HEK293 (cell line): ENCODE results near the gene NTMT1.

Experiments used
- ZNF354C ChIP-seq: fragments of 450-650 bp; formaldehyde crosslinking; IDR thresholded peaks from 2 replicates; pipeline ENCODE4 v1.5.1; 2016; ENCODE audit warnings: missing biosample characterization, missing genetic modification characterization, low read depth, borderline replicate concordance
- ZNF426 ChIP-seq: fragments of 450-650 bp; formaldehyde crosslinking; IDR thresholded peaks from 2 replicates; pipeline ENCODE4 v1.5.1; 2017; ENCODE audit warnings: missing biosample characterization, missing genetic modification characterization, mild to moderate bottlenecking, inconsistent platforms, moderate library complexity
- ZNF777 ChIP-seq: fragments of 450-650 bp; formaldehyde crosslinking; IDR thresholded peaks from 2 replicates; pipeline ENCODE4 v1.5.1; 2017; ENCODE audit warnings: missing biosample characterization, missing genetic modification characterization, borderline replicate concordance
- ZNF792 ChIP-seq: fragments of 450-650 bp; formaldehyde crosslinking; IDR thresholded peaks from 2 replicates; pipeline ENCODE4 v1.5.1; 2016; ENCODE audit warnings: missing biosample characterization, missing genetic modification characterization
- TF ChIP-seq, protein P1 (sequence below): fragments of 450-650 bp; formaldehyde crosslinking; IDR thresholded peaks from 2 replicates; pipeline ENCODE4 v1.5.1; 2016; ENCODE audit warnings: missing biosample characterization, missing genetic modification characterization
- TF ChIP-seq, protein P2 (sequence below): fragments of 450-650 bp; formaldehyde crosslinking; conservative IDR thresholded peaks from 2 replicates; pipeline ENCODE4 v1.5.1; 2016; ENCODE audit warnings: low read depth, missing biosample characterization, missing genetic modification characterization
- TF ChIP-seq, protein P3 (sequence below): fragments of 450-650 bp; formaldehyde crosslinking; IDR thresholded peaks from 2 replicates; pipeline ENCODE4 v1.5.0; 2017; ENCODE audit warnings: missing biosample characterization, missing genetic modification characterization, borderline replicate concordance

DNA sequence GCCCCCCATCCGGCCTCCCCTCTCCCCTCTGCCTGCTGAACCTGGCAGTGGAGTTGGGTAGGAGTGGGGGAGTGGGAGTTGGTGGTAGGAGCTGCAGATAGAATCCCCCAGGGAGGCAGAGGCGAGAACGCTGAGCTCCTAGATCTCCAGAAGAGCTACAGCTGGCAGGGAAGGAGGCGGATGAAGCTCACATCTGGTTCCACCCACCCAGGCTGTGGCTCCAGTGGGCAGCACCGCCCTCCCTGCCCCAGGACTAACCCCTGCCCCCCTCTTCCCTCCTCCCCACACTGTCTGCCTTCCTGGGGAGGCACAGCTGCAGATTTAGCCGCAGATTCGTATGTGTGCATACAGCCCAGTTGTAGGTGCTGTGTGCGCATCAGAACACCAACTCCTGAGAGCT lies 39.3 kb upstream of the NTMT1 start:
- TF ChIP-seq, protein P1, sequence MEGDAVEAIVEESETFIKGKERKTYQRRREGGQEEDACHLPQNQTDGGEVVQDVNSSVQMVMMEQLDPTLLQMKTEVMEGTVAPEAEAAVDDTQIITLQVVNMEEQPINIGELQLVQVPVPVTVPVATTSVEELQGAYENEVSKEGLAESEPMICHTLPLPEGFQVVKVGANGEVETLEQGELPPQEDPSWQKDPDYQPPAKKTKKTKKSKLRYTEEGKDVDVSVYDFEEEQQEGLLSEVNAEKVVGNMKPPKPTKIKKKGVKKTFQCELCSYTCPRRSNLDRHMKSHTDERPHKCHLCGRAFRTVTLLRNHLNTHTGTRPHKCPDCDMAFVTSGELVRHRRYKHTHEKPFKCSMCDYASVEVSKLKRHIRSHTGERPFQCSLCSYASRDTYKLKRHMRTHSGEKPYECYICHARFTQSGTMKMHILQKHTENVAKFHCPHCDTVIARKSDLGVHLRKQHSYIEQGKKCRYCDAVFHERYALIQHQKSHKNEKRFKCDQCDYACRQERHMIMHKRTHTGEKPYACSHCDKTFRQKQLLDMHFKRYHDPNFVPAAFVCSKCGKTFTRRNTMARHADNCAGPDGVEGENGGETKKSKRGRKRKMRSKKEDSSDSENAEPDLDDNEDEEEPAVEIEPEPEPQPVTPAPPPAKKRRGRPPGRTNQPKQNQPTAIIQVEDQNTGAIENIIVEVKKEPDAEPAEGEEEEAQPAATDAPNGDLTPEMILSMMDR (tag by site-specific recombination) = no peak
- TF ChIP-seq, protein P2, sequence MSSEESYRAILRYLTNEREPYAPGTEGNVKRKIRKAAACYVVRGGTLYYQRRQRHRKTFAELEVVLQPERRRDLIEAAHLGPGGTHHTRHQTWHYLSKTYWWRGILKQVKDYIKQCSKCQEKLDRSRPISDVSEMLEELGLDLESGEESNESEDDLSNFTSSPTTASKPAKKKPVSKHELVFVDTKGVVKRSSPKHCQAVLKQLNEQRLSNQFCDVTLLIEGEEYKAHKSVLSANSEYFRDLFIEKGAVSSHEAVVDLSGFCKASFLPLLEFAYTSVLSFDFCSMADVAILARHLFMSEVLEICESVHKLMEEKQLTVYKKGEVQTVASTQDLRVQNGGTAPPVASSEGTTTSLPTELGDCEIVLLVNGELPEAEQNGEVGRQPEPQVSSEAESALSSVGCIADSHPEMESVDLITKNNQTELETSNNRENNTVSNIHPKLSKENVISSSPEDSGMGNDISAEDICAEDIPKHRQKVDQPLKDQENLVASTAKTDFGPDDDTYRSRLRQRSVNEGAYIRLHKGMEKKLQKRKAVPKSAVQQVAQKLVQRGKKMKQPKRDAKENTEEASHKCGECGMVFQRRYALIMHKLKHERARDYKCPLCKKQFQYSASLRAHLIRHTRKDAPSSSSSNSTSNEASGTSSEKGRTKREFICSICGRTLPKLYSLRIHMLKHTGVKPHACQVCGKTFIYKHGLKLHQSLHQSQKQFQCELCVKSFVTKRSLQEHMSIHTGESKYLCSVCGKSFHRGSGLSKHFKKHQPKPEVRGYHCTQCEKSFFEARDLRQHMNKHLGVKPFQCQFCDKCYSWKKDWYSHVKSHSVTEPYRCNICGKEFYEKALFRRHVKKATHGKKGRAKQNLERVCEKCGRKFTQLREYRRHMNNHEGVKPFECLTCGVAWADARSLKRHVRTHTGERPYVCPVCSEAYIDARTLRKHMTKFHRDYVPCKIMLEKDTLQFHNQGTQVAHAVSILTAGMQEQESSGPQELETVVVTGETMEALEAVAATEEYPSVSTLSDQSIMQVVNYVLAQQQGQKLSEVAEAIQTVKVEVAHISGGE (tag by site-specific recombination) = no peak
- no peak for TF ChIP-seq ZNF426
- TF ChIP-seq, protein P3, sequence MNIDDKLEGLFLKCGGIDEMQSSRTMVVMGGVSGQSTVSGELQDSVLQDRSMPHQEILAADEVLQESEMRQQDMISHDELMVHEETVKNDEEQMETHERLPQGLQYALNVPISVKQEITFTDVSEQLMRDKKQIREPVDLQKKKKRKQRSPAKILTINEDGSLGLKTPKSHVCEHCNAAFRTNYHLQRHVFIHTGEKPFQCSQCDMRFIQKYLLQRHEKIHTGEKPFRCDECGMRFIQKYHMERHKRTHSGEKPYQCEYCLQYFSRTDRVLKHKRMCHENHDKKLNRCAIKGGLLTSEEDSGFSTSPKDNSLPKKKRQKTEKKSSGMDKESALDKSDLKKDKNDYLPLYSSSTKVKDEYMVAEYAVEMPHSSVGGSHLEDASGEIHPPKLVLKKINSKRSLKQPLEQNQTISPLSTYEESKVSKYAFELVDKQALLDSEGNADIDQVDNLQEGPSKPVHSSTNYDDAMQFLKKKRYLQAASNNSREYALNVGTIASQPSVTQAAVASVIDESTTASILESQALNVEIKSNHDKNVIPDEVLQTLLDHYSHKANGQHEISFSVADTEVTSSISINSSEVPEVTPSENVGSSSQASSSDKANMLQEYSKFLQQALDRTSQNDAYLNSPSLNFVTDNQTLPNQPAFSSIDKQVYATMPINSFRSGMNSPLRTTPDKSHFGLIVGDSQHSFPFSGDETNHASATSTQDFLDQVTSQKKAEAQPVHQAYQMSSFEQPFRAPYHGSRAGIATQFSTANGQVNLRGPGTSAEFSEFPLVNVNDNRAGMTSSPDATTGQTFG (tag by site-specific recombination) = no peak
- no peak for TF ChIP-seq ZNF777 (tag by site-specific recombination)
- no peak for TF ChIP-seq ZNF792 (tag by site-specific recombination)
- no peak for TF ChIP-seq ZNF354C (tag by site-specific recombination)
